H54 (cell line): Measurements from ENCODE around the gene MCUR1.
"Not testable (repeated sequence)": the region's sequence is repeated elsewhere in the genome, so short reads cannot be mapped to it uniquely, and the experiment has no call there.

Source experiments
- DNase-seq: peaks from one replicate; pipeline ENCODE4 v3.0.0; 2011; ENCODE audit warnings: low spot score, mixed read lengths; ENCODE audit not compliant: insufficient read length
- FAIRE-seq: peaks from 3 replicates; lab custom pipeline; 2011; peaks lifted over from hg19 to GRCh38; lab: Jason Lieb, UNC
- POLR2A ChIP-seq: IDR thresholded peaks from 2 replicates; pipeline ENCODE4 v1.6.1; 2011; ENCODE audit warnings: low read depth, mild to moderate bottlenecking, low read length

Gene MCUR1, protein sequence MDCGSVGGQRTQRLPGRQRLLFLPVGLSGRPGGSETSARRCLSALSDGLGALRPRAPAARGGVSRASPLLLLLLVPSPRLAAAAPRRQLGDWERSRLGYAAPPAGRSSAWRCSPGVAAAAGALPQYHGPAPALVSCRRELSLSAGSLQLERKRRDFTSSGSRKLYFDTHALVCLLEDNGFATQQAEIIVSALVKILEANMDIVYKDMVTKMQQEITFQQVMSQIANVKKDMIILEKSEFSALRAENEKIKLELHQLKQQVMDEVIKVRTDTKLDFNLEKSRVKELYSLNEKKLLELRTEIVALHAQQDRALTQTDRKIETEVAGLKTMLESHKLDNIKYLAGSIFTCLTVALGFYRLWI

GRCh38 chr6:13814176-13814937 is at the start of gene MCUR1:
Gene MCUR1 (minus strand): TSS chr6:13814557. CDS start chr6:13814429, 128 bp downstream.
- peak; percentile 91 for TF ChIP-seq POLR2A
- FAIRE-seq, result no peak
- peak; percentile 92 for DNase-seq

GRCh38 chr6:13863699-13864155 is 49.4 kb upstream of the MCUR1 start:
- no peak for TF ChIP-seq POLR2A
- DNase-seq, result no peak
- no peak for FAIRE-seq

GRCh38 chr6:13860556-13861185 is 46.3 kb upstream of the MCUR1 start:
- not testable (repeated sequence) for DNase-seq, FAIRE-seq

DNA sequence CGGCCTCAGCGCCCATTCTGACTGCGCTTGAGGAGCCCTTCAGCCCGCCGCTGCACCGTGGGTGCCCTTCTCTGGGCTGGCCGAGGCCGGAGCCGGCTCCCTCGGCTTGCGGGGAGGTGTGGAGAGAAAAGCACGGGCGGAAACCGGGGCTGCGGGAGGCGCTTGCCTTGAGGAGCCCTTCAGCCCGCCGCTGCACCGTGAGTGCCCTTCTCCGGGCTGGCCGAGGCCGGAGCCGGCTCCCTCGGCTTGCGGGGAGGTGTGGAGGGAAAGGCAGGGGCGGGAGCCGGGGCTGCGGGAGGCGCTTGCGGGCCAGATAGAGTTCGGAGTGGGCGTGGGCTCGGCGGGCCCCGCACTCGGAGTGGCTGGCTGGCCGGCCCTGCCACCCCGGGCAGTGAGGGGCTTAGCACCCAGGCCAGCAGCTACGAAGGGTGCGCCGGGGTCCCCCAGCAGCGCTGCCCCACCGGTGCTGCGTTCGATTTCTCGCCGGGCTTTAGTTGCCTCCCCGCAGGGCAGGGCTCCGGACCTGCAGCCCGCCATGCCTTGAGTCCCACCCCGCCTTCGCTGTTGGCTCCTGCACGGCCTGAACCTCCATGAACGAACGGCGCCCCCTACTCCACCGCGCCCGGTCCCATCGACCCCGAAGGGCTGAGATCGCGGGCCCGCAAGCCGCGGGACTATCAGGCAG is 45.7 kb upstream of the MCUR1 start:
- TF ChIP-seq POLR2A, result no peak
- FAIRE-seq (no peak), DNase-seq (no peak)

GRCh38 chr6:13854716-13855250 is 40.4 kb upstream of the MCUR1 start:
- no peak for TF ChIP-seq POLR2A
- DNase-seq, result no peak
- FAIRE-seq, result no peak

DNA sequence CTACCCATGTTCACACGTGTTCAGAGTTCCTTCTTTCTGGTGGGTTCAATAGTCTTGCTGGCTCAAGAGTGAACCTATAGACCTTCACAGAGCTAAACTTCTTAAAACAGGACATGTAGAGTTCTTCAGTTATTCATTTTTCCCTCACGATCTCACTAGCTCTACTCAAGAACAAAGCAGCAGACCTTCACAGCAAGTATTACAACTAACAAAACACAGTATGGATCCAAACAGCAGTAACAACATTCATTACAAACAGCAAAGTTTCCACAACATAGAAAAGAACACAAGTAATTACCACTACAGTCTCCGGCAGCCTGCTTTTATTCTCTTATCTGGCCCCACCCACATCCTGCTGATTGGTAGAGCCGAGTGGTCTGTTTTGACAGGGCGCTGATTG is 39.5 kb upstream of the MCUR1 start:
- no peak for TF ChIP-seq POLR2A
- no peak for FAIRE-seq
- no peak for DNase-seq

- DNase-seq, result no peak
- no peak for TF ChIP-seq POLR2A
- no peak for FAIRE-seq
Measured at GRCh38 chr6:13851803-13852202, 37.4 kb upstream of the MCUR1 start.

GRCh38 chr6:13851330-13851729 is 37.0 kb upstream of the MCUR1 start:
- FAIRE-seq, result no peak
- no peak for DNase-seq
- TF ChIP-seq POLR2A, result no peak

DNA sequence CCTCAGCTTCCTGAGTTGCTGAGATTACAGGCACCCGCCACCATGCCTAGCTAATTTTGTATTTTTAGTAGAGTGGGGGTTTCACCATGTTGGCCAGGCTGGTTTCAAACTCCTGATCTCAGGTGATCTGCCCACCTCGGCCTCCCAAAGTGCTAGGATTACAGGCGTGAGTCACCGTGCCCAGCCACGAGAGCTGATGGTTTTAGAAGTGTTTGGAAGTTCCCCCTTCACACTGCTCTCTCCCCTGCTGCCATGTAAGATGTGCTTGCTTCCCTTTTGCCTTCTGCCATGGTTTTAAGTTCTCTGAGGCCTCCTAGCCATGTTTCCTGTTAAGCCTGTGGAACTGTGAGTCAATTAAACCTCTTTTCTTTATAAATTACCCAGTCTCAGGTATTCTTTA is 36.3 kb upstream of the MCUR1 start:
- not testable (repeated sequence) for FAIRE-seq, DNase-seq

DNA sequence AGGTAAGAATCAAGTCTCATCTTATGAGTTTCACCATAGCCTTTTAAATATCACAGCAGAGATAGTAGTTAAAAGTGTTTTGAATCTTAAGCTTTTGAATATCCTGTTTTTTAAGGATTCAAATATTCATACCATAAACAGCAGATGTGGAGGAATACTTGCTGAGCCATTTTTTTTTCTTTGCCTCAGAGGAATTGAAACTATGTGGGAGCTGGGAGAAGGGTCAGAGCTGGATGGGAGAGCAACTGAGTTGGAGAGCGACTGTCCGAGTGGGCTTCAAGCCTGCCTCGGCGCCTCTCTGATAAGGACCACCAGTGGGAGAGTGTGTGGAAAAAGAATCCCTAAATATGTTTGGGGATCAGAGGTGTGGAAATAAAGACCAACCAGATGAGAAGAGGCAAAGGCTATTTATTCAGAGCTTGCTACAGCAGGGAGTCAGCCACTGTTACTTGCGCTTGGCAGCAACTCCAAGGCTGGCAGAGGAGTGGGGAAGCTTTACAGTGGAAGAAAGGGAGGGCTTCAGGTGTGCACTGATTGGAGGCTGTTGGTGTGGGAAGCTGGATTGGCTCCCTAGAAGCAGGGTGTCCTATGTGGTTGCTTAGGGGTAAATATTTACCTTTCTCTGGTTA is 34.3 kb upstream of the MCUR1 start:
- FAIRE-seq, result no peak
- no peak for TF ChIP-seq POLR2A
- no peak for DNase-seq

GRCh38 chr6:13847326-13848050 is 33.1 kb upstream of the MCUR1 start:
- FAIRE-seq (no peak), DNase-seq (no peak)
- no peak for TF ChIP-seq POLR2A

- DNase-seq (no peak), FAIRE-seq (no peak)
- TF ChIP-seq POLR2A, result no peak
Measured at GRCh38 chr6:13846841-13847240, 32.5 kb upstream of the MCUR1 start.
